ENCODE data around the gene GPER1.
"Not testable (repeated sequence)": the region's sequence is repeated elsewhere in the genome, so short reads cannot be mapped to it uniquely, and the experiment has no call there.

Gene GPER1

DNA sequence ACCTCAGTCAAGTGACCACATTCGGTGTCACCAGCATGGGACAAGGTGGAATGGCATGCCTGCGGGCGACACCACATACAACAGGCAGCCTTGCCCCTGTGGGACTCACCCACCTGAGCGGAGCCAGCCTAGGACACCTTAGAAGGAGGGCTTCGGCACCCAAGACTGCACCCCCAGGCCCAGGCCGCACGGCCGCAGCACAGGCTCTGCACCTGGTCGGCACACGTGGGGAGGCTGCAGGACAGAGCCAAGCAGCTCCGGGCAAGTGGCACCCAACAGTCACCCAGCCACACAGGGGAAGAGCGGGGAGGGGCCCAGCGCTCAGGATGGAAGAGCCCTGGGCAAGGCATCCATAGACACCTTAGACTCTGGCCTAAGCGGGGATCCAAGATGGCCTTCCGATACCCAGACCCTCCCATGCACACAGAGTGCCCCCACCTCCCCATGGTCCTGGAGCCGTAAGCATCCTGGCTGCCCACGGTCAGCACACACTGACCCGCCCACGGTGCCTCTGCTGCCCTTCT lies 16.1 kb upstream of the GPER1 start:
- no peak overlapping the region for H3K4me3 ChIP-seq (replicated peaks; ENCODE audit: low read depth, low read length)
- no peak for DNase-seq (ENCODE audit: extremely low read depth, low read depth)

DNA sequence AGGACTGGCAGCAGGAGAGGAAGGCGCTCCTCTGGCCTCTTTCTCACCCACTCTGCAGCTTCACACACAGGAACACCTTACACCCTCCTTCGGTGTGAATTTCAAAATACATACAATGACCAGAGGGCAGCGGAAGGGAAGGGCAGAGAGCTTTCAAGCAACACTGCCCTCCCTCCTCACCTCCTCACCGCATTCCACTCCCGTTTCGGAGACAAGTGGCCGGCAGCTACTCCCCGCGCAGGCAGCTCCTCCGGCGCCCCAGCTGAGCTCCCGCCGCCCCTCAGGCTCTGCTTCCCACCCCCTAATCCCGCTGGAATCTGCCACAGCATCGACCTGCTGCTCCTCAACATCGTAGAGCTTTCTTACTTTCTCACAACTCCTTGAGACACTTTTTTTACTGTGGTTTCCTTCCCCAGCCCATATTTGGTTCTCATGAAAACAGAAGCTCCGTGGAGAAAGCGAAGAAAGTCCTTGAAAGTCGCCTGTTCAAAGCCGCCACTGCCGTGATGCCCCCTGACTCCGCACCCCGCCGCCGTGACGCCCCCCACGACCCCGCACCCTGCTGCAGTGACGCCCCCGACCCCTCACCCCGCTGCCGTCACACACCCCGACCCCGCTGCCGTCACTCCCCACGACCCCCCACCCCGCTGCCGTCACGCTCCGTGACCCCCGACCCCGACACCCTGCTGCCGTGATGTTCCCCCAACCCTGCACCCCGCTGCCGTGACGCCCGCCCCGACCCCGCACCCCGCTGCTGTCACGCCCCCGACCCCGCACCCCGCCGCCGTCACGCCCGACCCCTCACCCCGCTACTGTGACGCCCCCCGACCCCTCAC lies 14.6 kb upstream of the GPER1 start:
- DNase-seq (ENCODE audit: extremely low read depth, low read depth): no peak
- TF ChIP-seq, protein P1, sequence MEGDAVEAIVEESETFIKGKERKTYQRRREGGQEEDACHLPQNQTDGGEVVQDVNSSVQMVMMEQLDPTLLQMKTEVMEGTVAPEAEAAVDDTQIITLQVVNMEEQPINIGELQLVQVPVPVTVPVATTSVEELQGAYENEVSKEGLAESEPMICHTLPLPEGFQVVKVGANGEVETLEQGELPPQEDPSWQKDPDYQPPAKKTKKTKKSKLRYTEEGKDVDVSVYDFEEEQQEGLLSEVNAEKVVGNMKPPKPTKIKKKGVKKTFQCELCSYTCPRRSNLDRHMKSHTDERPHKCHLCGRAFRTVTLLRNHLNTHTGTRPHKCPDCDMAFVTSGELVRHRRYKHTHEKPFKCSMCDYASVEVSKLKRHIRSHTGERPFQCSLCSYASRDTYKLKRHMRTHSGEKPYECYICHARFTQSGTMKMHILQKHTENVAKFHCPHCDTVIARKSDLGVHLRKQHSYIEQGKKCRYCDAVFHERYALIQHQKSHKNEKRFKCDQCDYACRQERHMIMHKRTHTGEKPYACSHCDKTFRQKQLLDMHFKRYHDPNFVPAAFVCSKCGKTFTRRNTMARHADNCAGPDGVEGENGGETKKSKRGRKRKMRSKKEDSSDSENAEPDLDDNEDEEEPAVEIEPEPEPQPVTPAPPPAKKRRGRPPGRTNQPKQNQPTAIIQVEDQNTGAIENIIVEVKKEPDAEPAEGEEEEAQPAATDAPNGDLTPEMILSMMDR (IDR thresholded peaks at IDR 0.05; ENCODE audit: low read depth, low read length, missing control alignments): no peak
- H3K4me3 ChIP-seq (replicated peaks; ENCODE audit: low read depth, low read length): no peak overlapping the region

More for the DNA sequence above, 16.1 kb upstream of the GPER1 start:
- TF ChIP-seq, protein P1 (IDR thresholded peaks at IDR 0.05; ENCODE audit: low read depth, low read length, missing control alignments): no peak

DNA sequence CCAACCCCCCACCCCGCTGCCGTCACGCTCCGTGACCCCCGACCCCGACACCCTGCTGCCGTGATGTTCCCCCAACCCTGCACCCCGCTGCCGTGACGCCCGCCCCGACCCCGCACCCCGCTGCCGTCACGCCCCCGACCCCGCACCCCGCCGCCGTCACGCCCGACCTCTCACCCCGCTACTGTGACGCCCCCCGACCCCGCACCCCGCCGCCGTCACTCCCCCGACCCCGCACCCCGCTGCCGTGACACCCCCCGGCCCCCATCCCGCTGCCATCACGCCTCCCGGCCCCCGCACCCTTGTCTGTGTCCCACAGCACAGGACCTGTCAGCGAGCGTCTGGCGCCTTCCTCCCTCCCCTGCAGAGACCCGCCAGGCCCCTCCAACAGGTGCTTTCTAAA lies 13.9 kb upstream of the GPER1 start:
- DNase-seq (ENCODE audit: extremely low read depth, low read depth); H3K4me3 ChIP-seq (replicated peaks; ENCODE audit: low read depth, low read length): not testable (repeated sequence)

DNA sequence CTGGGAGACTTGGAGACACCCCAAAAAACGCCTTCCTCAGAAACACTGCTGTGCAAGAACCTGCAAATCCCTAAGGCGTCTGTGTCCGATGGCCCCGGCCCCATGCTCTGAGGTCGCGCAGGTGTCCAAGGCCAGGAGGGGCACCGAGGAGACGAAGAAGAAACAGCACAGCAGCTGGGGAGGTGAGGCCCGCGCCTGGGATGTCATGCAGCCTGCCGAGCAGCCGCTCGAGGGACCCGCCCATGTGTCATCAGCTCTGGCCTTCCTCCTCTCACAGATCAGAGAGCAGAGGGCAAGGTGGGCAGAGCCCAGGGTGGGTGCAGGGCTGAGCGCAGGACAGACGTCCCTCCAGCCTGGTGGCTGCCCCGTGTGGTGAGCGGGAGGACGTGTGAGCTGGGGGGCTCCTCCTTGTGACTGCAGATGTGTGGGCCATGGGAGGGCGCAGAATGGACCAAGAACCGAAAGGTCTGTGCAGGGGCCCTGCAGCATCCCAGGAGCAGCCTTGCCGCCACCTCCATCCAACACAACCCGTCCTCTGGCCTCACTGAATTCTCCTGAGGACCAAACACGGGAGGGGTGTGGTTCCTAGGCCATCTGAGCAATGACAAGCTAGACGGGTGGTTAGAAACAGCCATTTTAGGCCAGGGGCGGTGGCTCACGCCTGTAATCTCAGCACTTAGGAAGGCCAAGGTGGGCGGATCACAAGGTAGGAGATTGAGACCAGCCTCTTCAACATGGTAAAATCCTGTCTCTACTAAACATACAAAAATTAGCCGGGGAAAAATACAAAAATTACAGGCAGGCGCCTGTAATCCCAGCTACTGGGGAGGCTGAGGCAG lies 13.1 kb upstream of the GPER1 start:
- TF ChIP-seq, protein P1 (IDR thresholded peaks at IDR 0.05; ENCODE audit: low read depth, low read length, missing control alignments): no peak
- no peak overlapping the region for H3K4me3 ChIP-seq (replicated peaks; ENCODE audit: low read depth, low read length)
- DNase-seq (ENCODE audit: extremely low read depth, low read depth): no peak

DNA sequence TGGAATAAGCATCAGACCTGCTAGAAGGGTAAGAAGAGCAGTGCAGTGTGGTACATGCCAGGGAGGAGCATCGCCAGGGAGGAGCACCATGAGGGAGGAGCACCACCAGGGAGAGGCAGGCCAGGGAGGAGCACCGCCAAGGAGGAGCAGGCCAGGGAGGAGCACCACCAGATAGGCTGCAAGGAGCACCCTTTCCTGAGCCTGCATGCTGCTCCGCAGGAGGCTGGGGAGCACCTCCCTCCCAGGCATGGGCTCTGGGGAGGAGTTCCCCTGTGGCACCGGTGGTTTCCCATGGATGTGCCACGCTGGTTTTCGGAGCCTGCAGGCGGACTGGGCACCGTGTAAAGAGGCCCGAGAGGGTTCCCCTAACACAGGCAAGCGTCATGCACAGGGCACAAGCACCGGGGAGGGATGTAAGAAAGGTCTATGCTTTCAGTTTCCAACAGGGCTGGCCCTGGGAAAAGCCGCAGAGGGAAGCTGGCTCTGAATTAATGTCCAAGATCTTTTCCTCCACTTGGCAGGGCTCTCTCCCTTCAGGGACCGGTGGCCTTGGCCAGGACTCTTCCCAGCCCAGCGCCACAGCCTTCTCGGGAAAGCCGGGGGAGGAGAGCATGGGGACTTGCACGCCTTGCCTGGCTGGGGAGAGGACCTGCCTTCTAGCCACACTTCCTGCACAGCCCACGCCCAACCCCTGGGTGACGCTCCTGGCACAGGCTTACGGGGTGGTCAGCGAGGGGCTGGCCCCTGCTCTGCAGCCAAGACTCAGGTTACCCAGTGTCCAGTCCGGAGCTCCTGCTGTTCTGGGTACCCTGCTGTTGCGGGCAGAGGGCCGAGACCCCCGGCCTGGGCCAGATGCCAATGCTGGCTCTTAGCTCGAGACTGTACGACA lies 11.5 kb upstream of the GPER1 start:
- TF ChIP-seq, protein P1 (IDR thresholded peaks at IDR 0.05; ENCODE audit: low read depth, low read length, missing control alignments): no peak
- no peak for DNase-seq (ENCODE audit: extremely low read depth, low read depth)
- H3K4me3 ChIP-seq (replicated peaks; ENCODE audit: low read depth, low read length): no peak overlapping the region

DNA sequence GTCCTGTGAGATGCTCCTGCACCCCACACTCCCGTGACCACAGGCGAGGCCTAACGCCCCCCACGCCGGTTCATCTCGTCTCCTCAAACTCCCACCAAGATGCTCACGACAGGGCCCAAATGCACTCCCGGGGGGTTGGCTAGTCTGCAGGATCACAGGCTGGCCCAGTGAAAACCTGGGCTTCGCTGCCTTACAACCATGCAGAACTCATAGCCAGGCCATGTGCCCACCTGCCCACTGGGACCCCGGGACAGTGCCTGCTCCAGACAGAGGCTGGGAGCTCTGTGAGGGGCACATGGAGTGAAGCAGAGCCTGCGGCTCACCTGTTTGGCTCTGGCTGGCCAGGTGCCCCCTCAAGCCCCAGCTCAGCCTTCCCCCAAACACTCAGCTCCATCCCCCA lies 9.4 kb upstream of the GPER1 start:
- TF ChIP-seq, protein P1 (IDR thresholded peaks at IDR 0.05; ENCODE audit: low read depth, low read length, missing control alignments): no peak
- no peak for DNase-seq (ENCODE audit: extremely low read depth, low read depth)
- H3K4me3 ChIP-seq (replicated peaks; ENCODE audit: low read depth, low read length): no peak overlapping the region
